HG03342 (cell line): ENCODE measurements around the gene ROBO4.

Experiments used
- ATAC-seq: cut with Tn5 transposase; IDR thresholded peaks from one replicate; pipeline ENCODE4 v1.9.1; 2021; ENCODE audit warnings: mild to moderate bottlenecking, moderate library complexity; ENCODE audit not compliant: unreplicated experiment

ROBO4 gene

GRCh38 chr11:124844664-124845079, 53.0 kb downstream of the ROBO4 start:
- ATAC-seq, result no peak

GRCh38 chr11:124843616-124843910, 54.1 kb downstream of the ROBO4 start:
- ATAC-seq, result no peak

- no peak for ATAC-seq
These were observed 55.4 kb downstream of the ROBO4 start for GRCh38 chr11:124842305-124842704.

- no peak for ATAC-seq
These were observed 55.8 kb downstream of the ROBO4 start for GRCh38 chr11:124841840-124842239.

- ATAC-seq, result no peak
These were observed 56.5 kb downstream of the ROBO4 start for GRCh38 chr11:124841201-124841600.

GRCh38 chr11:124840666-124841065, 57.0 kb downstream of the ROBO4 start:
- no peak for ATAC-seq

GRCh38 chr11:124839972-124840621, 57.6 kb downstream of the ROBO4 start:
- ATAC-seq, result no peak

- ATAC-seq, result no peak
These were observed 58.3 kb downstream of the ROBO4 start for GRCh38 chr11:124839128-124839971.

GRCh38 chr11:124838805-124839127, 58.9 kb downstream of the ROBO4 start:
- no peak for ATAC-seq

- ATAC-seq, result peak; percentile 40
These were observed 60.2 kb downstream of the ROBO4 start for GRCh38 chr11:124837491-124837856.

- ATAC-seq, result no peak
These were observed 61.7 kb downstream of the ROBO4 start for GRCh38 chr11:124835918-124836317.

- no peak for ATAC-seq
These were observed 63.0 kb downstream of the ROBO4 start for GRCh38 chr11:124834526-124835180.
